NCI-H446 (cell line): ENCODE results near the gene CACNA1H.
A peak's percentile ranks its signal among the peaks of the same experiment; 100 is the strongest.

Experiments
- DNase-seq, 2 experiments: peaks; one replicate each; lab custom pipeline; 2025; lab: John Stamatoyannopoulos, UW

The CACNA1H gene

DNA sequence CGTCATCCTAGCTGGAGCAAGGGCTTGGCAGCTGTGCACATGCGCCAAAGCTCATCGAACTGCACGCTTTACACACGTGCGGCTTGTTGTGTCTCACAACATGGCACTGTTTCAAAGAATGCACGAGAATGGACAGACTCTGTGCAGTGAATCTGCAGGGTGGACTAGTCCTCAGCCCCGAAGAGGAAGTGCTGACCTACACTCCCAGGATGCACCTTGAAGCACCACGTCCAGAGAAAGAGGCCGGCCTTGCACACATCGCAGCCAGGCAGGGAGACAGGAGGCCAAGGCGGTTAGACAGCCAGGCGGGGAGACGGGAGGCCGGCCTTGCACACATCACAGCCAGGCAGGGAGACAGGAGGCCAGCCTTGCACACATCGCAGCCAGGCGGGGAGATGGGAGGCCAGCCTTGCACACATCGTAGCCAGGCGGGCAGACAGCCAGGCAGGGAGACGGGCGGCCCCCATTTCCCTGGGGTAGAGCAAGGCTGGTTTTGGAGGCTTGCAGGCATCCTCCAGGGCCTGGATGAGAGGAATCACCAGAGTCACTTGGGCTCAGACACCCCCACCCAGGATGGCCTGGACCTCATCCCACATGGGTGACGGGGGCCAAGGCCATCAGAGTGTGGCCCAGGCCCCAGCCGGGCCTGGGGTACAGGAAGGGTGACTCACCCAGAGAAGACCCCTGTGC, 9.0 kb upstream of the CACNA1H start:
- no peak for DNase-seq

DNA sequence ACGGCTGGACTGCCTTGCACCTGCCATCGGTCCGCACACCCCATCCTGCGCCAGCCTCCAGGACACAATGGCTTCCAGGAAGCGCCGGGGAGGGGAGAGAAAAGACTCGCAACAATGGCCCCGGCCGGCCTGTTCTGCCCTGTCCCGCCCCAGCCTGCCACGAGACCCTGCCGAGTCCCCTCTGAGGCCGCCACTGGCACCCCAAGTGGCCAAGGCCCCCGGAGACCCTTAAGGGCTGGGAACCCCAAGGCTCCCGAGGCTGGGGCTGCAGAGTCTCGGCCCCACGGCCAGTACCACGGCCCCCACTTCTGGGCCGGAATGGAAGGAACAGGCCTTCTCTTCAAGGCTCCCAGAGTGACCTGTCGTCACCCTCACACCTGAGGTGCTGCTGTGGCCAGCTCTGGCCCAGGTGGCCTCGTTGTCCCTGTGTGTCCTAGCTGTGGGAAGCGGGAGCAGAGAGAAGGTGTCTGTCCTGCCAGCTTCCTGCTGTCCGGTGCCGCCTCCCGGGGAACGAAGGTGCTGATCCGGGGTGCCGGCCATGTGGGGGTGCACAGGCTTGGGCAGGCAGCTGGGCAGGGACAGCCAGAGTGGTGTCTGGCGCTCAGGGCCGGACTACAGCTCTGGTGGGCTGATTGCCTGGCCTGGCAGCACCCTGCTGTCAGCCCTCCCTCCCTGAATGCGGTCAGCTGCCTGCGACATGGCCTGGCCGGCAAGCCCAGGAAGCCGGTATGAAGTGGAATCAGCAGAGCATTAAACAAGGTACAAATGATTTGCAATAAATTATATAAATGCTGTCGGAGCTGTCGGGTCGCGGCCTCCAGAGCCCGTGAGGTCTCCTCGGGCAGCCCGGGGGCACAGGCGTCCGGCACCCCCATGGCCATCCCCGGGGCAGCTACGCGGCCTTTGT, 8.2 kb upstream of the CACNA1H start:
- no peak for DNase-seq

DNA sequence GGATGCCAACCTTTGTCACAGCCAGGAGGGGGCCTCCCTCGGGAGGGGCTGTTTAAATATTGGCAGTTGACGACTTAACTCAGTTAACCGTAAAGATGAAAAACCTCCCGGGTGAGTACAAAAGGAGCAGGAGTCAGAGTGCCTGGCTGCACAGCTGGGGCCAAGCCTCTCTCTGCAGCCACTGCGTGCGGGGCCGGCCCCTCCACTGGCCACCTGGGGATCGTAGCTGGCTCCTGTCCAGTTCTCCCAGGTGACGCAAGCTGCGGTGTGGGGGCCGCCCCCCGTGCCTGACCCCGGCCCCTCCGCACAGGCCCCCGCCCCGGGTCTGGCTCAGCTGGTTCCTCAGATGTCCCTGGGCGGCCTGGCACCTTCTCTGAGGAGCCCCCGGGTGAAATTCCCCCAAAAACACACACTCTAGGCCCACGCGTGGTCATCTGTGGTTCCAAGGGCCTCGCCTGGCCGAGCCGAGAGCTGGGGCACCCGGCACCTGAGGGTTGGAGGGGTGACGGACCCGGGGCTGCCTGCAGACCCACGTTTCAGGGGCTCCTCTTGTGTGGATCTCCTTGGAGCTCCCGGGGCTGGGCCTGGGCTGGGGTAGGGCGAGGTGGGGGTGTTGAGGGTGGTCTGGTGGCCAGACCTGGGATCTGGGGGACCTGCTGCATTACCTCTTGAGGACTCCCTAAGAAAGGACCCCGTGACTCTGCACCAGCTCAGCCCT, 7.4 kb upstream of the CACNA1H start:
- DNase-seq = no peak

DNA sequence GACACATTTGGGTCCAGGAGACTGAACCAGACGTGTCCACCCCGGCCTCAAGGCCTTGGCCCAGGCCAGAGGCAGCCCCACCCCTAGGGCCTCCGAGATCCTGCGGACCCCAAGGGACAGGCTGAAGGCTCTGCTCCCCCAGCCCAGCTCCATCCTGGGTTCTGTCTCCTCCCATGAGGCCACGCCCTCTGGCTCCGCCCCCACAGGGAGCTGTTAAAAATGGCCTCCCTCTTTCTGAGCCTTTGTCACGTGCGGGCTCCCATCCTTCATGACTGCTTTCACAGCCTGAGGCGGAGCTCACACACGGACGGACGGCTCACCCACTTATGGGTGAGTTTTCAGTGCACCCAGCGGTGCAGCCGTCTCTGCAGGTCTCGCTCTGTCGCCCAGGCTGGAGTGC, 6.5 kb upstream of the CACNA1H start:
- DNase-seq = no peak

DNA sequence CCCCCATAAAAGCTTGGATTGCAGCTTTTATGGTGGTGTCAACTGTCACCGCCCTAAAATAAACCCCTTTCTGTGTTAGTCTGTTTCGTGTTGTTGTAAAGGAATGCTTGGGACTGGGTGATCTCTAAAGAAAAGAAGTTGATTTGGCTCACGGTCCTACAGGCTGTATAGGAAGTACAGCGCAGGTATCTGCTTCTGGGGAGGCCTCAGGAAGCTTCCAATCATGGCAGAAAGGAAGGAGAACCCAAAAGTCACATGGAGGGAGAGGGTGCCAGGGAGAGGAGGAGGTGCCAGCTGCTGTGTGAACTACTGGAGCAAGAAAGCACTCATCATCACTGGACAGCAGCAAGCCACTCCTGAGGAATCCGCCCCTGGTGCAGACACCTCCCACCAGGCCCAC, 5.9 kb upstream of the CACNA1H start:
- DNase-seq = no peak

DNA sequence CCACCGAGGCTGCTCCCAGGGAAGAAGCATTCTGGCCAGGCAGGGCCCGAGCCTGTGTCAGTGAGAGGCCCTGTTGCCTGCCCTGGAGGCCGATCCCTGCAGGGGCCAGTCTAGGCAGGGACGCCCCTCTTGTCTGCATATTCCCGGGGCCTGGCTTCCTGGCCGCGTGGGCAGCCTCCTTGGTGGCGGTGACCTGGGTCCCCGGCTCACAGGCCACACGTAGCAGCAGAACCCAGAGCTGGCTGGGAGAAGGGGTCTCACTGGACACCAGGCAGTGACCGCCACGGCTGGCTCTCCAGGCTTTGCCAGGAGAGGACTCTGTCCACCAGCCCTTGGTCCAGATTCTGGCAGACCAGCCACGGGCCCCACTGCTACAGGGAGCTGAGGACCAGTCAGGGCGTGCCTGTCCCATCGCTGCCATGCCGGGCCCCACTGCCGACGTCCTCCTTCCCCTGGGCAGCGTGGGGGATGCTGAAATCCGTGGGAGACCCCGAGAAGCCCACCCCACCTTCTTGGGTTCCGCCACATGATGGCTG, 3.7 kb upstream of the CACNA1H start:
- no peak for DNase-seq

DNA sequence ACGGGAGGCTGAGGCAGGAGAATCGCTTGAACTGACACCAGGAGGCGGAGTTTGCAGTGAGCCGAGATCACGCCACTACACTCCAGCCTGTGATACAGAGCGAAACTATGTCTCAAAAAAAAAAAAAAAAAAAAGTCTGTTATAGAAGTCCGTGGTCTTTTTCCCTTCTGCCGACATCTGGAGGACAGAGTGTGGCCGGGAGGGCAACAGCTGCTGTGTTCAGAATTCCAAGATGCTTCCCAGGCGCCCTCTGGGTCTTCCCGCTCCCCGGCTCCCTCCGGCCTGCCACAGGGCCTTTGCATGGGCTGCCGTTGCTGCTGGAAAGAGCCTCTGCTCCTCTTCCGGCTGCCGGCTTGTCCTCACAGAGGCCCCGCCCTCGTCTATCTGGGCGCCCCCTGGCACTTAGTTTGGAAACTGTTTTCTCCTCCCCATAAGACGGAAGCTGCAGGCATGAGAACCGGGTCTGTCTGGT, 2.4 kb upstream of the CACNA1H start:
- no peak for DNase-seq

DNA sequence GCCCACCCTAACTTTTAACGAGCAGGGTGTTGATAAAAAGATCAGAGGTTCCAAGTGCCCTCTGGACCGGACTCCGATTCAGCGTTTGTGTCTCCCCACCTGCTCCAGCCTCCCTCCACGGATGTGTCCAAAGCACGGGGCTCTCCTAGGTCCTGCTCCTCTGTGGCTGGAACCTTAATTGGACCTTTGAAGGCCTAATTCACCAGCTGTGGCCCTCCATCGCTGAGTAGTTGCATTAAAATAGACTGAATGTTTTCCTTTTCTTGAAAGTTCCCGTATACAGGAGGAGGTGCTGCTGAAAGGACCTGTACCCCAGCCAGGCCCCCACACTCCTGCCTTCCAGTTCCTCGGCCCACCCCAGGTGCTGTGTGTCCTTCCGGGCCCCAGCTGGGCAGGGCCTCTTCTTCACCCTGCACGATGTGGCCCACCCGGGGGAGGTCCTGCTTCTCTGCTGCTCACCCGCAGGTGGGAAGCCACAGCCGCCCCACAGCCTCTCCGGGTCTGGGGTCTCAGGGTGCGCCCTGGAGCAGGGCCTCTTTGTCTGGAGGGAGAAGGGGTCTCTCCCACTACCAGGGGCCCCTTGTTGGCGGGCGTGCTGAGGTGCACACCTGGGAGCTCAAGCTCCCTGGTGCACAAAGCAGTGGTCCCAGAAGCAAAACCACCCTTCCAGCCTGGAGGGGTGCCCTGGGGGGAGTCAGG, 1.3 kb upstream of the CACNA1H start:
- DNase-seq = no peak

DNA sequence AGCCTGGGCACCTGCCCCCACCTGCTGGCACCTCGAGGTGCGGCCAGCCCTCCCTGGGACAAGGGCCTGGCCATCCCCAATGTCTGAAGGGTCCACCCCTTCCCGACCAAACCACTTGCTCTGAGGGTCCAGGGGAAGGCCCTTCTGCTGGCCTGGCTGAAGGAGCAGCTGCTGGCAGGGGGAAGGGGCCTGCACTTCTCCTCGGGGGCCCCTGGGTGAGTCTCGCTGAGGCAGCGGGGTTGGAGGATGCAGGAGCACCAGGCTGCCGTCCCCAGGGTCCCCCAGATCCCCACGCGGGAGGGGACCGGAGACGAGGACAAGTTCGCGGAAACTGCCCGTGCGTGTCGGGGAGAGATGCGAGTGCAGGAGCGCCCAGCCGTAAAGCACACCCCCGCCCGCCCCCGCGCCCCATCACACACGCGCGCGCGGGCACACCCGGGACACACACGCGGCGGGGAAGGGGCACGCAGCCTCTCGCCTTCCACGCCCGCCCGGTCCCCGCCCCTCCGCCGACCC, 725 bp upstream of the CACNA1H start:
- DNase-seq = peak in 1 of 2 experiments; percentile 18

DNA sequence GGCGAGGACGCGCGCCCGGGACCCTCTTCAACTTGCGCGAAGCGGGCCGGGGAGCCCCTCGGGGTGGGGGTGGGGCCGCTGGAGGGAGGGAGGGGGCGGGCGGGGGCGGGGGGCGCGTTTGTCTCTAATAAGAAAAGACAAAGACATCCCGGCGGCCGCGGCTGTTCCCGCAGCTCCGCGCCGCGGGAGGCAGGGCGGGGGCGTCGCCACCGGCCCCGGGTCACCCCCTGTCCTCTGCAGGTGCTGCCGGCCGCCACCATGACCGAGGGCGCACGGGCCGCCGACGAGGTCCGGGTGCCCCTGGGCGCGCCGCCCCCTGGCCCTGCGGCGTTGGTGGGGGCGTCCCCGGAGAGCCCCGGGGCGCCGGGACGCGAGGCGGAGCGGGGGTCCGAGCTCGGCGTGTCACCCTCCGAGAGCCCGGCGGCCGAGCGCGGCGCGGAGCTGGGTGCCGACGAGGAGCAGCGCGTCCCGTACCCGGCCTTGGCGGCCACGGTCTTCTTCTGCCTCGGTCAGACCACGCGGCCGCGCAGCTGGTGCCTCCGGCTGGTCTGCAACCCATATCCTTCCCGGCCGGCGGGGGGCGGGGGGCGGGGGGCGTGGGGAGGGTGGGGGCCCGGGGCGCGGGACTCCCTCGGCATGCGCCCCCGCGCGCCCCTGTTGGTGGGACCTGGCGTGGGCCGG, 714 bp downstream of the CACNA1H start:
- DNase-seq = no peak

DNA sequence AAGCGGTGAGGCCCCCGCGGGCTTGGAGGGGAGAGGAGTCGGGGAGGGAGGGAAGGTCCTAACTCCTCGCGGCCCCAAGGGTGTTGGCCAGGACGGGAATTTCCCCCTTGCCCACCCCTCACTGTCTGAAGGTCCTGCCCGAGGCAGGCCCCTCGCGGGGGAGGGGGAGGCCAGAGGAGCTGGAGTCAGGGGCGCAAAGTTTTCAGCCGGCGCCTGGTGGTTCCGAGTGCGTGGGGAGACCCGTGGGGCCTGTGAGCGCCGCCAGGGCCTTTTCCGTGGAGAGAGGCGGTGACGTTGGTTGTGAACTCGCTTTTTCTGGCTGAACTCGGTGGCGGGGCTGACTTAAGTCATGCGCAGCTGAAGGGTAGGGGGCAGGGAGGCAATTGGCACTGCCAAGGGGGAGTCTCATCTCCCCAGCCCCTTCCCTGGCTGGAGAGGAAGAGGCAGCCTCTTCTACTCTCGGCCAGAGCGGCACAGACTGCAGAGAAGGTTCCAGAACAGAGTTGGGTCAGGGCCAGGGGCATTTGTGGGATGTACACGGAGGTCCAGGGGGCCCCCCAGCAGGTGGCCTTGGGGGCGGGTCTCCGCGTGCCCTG, 1.5 kb downstream of the CACNA1H start:
- no peak for DNase-seq

DNA sequence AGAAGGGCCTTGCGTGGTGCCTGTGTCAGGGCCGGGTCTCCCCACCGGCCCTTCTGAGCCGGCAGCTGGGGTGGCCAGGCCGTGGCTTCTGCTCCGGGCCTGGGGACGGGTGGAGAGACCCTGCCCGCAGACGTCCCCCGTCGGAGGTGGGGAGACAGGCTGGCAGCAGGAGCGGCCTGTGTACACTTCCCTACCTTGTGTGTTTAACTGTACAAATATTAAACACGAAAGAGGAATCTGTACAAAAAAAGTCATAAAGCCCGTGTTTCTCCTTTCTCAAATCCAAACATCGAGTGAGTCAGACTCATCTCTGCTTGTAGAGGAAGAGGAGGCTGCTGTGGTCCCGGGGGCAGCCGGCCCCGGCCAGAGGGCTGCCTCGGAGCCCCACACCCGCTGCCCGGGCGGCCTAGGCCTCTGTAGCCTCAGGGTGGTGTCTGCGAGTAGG, 2.0 kb downstream of the CACNA1H start:
- DNase-seq = no peak

DNA sequence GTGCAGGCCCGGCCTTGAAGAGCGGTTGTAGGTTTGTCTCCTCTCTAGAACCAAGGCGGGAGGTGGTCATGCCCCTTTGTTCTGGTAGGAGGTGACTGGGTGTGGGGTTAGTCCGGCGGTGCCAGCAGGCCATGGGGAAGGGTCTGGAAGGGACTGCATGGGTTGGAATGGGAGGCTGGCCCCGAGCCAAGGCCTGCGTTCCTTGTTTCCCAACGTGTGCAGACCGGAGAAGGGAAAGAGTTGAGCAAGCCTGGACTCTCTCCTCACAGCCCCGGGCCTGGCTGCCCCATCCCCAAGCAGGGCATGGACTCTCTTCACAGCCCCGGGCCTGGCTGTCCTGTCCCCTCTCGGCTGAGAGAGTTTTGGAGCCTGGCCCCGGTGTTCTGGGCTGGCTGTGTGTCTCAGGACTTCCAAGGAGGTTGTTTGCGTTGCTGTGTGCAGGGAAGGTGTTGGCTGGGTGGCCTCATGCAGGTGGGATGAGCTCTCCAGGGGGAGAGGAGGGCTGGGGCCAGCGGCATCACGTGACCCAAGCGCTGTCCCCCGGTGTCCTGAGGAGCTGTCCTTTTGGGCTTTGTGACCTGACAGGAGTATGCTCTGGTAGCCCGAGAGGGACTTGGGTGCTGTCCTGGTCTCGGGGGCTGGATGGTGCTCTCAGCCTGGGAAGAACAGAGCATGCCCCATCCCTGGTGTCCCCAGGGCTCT, 2.6 kb downstream of the CACNA1H start:
- DNase-seq = no peak

DNA sequence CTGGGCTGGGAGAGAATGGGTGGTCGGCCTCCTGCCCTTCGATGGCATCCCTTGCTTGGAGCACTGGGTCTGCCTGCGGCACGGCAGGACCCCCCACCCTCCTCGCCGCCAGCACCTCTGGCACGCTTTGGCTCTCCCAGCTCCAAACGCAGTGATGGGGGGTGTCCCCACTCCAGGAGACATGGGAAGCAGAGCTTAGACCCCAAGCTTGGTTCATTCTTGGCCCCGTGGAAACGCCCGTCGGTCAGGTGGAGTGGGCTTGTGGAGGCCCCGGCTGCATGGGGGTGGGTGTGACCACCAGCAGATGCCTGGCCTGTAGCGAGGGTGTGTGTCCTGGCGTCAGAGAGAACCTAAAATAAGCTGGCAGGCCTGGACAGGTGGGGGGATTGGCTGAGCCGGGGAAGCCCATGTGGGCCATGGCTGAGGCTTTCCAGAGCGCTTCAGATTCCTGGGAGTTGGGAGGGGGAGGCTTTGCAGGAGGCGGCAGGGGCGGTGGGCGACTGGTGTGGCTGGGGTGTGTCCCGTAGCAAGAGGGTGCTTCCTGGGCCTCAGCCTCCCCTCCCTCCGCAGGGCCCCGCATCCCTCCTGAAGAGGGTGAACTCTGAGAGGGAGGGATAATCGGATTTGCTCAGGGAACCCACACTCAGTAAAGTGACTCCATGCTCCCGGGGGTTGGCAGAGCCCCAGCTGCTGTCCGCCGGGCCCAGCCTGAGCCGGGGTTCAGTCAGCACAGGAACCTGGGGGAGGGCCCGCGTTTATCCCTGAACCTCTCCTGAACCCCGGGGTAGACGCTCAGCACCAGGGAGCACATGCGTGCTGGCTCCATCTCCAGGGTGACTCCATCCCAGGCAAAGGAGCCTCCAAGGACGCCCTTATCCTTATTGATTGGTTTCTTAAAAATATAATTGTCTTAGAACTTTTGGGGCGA, 3.4 kb downstream of the CACNA1H start:
- no peak for DNase-seq

DNA sequence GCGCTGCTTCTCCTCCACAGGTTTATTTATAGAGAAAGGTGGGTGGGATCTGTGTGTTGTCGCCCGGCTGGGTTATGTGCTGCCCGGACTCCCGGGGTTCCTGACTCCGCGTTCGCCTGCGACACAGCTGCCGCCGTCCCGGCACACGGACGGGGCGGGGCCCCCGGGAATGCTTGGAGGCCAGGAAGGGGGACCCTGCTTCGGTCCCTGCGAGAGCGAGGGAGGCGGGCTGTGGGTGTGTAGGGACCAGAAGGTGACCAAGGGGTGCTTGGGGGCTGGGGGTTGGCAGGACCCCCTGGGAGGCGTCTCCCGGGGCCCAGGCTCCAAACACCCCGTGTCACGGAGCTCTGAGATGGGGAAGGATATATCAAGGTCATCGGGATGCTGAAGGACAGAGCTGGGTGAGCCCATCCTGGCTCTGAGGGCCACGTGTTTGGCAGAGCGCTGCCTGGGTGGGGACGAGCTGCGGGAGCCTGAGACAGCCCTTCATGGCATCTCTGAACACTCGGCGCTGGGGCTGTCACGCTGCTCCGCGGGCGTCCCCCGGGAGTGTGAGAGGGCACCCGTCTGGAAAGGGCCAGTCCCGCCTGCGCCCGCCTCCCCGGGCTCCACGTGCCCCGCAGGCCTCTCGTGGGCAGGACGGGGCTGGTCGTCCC, 4.2 kb downstream of the CACNA1H start:
- no peak for DNase-seq

DNA sequence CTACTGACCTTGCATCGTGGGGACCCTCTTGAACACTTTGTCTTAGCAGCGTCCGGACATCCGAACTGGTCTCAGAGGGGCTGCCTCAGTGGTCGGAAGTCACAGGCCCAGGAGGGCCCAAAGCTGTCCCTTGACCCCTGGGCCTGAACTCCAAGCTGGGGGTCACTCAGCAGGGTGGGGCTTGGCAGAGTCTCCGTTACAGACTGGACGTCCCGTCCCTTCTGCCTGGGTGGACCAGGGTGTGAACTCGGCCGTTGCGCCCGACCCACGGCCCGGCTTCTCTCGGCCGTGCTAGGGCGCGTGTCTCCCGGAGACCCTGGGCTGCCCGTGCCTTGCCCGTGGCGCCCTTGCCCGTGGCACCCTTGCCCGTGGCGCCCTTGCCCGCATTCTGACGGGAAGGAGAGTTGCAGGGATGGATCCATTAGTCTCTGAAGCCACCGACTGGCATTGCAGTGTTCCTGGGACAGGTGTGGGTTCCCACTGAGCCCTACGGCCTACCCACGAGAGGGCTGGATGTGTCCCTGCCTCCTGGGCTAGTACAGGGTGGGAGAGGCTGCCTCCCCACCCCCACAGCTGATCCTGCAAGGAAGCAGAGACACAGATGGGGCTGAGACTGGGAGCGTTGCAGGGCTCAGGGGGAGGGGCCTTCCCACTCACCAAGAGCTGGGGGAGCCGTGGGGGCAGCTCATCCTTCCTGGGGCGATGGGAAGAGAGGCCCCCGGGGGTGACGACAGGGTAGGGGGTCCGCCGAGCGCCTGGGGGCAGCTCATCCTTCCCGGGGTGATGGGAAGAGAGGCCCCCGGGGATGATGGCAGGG, 4.9 kb downstream of the CACNA1H start:
- DNase-seq = no peak
